HCT116 (cell line): ENCODE measurements around the gene ISX. TPM values are rescaled to one million over a fixed set of nuclear protein-coding genes. Genes with fewer than 3 reads are reported as not detected.
A peak's percentile ranks its signal among the peaks of the same experiment; 100 is the strongest.

Experiments
- ATAC-seq: fragments of 200-7000 bp; cut with Tn5 transposase; 2 replicates; pipeline ENCODE4 v1.9.1; 2020; ENCODE audit warnings: mild to moderate bottlenecking, moderate library complexity
- BruUV-seq: library from RNA; stranded (reverse); fragments of 400-500 nt; replicated peaks from 2 replicates; lab custom pipeline; 2021; lab: Mats Ljungman, UMichigan
- CTCF ChIA-PET: fragments of 300-600 bp; sonication (Branson Sonifier 250); formaldehyde crosslinking; loops from one replicate; lab custom pipeline; 2021; ENCODE audit warnings: antibody characterized with exemption; lab: Charles Lee
- POLR2A ChIA-PET: fragments of 300-600, 350-600 bp; sonication (Branson Sonifier 250); formaldehyde crosslinking; loops from one replicate; lab custom pipeline; 2021; ENCODE audit warnings: antibody characterized with exemption; lab: Charles Lee
- RAD21 ChIA-PET, 2 experiments: fragments of 300-600 bp; sonication (Branson Sonifier 250); formaldehyde crosslinking; loops; one replicate each; lab custom pipeline; 2023; ENCODE audit warnings: low total read pairs in 2 of 2; ENCODE audit not compliant: uncharacterized antibody in 2 of 2, unreplicated experiment in 2 of 2, low non-redundant PET in 1 of 2; lab: Charles Lee
- DNase-seq: peaks from one replicate; pipeline ENCODE4 v3.0.0-alpha.2; 2010; ENCODE audit warnings: low read depth, low spot score
- H2AFZ ChIP-seq: fragments of 200-600 bp; shearing (Covaris generic), sonication (generic); 2 replicates; pipeline ENCODE4 v1.6.1; 2017; ENCODE audit warnings: low read depth, mixed run types, mixed read lengths, antibody characterized with exemption, low read length; ENCODE audit not compliant: poor library complexity, severe bottlenecking
- H3K27ac ChIP-seq: 2 replicates; pipeline ENCODE4 v1.5.1; 2012; ENCODE audit warnings: low read depth, low read length
- H3K27me3 ChIP-seq: fragments of 200-600 bp; sonication (generic); 2 replicates; pipeline ENCODE4 v1.6.1; 2016; ENCODE audit warnings: mixed run types, low read length, mixed read lengths; ENCODE audit not compliant: insufficient read depth
- H3K36me3 ChIP-seq, 2 experiments: fragments of 200-500 bp in 1 of 2; fragments of 200-600 bp in 1 of 2; sonication (Bioruptor generic) in 1 of 2; sonication (generic) in 1 of 2; 2 replicates each; pipeline versions ENCODE4 v1.5.1 to v1.6.1; 2014 to 2016; ENCODE audit warnings: low read length in 2 of 2, inconsistent platforms in 1 of 2, mixed read lengths in 1 of 2, mixed run types in 1 of 2; ENCODE audit not compliant: insufficient read depth in 2 of 2, control insufficient read depth in 1 of 2
- H3K4me1 ChIP-seq, 2 experiments: fragments of 200-600 bp in 1 of 2; sonication (generic) in 1 of 2; 2 replicates each; pipeline versions ENCODE4 v1.5.1 to v1.6.1; 2012 to 2017; ENCODE audit warnings: low read length in 2 of 2, inconsistent platforms in 1 of 2, mild to moderate bottlenecking in 1 of 2, mixed read lengths in 1 of 2, mixed run types in 1 of 2, moderate library complexity in 1 of 2; ENCODE audit not compliant: insufficient read depth in 2 of 2, control insufficient read depth in 1 of 2
- H3K4me2 ChIP-seq: fragments of 200-600 bp; sonication (generic); 2 replicates; pipeline ENCODE4 v1.6.1; 2017; ENCODE audit warnings: mixed run types, low read length, mixed read lengths
- H3K4me3 ChIP-seq, 2 experiments: fragments of 200-600 bp in 1 of 2; sonication (generic) in 1 of 2; replicated peaks in 1 of 2; 2 replicates each; pipeline ENCODE4 v1.5.1; 2011 to 2016; ENCODE audit warnings: low read length in 2 of 2, control low read depth in 1 of 2, low read depth in 1 of 2, mild to moderate bottlenecking in 1 of 2, mixed read lengths in 1 of 2, mixed run types in 1 of 2
- H3K79me2 ChIP-seq: fragments of 200-600 bp; sonication (generic); 2 replicates; pipeline ENCODE4 v1.6.1; 2017; ENCODE audit warnings: mild to moderate bottlenecking, mixed run types, low read length, moderate library complexity, mixed read lengths; ENCODE audit not compliant: insufficient read depth
- H3K9ac ChIP-seq: fragments of 200-600 bp; sonication (generic); 2 replicates; pipeline ENCODE4 v1.6.1; 2016; ENCODE audit warnings: low read length, mixed read lengths
- H3K9me2 ChIP-seq: fragments of 200-600 bp; sonication (generic), shearing (Covaris generic); 2 replicates; pipeline ENCODE4 v1.6.1; 2017; ENCODE audit warnings: mixed run types, mild to moderate bottlenecking, moderate library complexity; ENCODE audit not compliant: insufficient read depth
- H3K9me3 ChIP-seq, 2 experiments: fragments of 200-500 bp in 1 of 2; fragments of 200-600 bp in 1 of 2; sonication (Bioruptor generic) in 1 of 2; sonication (generic) in 1 of 2; 2 replicates each; pipeline ENCODE4 v1.6.1; 2014 to 2017; ENCODE audit warnings: low read length in 2 of 2, mixed read lengths in 2 of 2, inconsistent platforms in 1 of 2, low read depth in 1 of 2, mild to moderate bottlenecking in 1 of 2, mixed run types in 1 of 2, moderate library complexity in 1 of 2; ENCODE audit not compliant: control insufficient read depth in 1 of 2, insufficient read depth in 1 of 2
- H4K20me1 ChIP-seq: fragments of 200-600 bp; sonication (generic), shearing (Covaris generic); 2 replicates; pipeline ENCODE4 v1.6.1; 2017; ENCODE audit warnings: mixed run types, mild to moderate bottlenecking, moderate library complexity; ENCODE audit not compliant: insufficient read depth
- EZH2phosphoT487 ChIP-seq: fragments of 200-600 bp; IDR thresholded peaks from 2 replicates; pipeline ENCODE4 v1.6.1; 2018; ENCODE audit warnings: antibody characterized with exemption, borderline replicate concordance
- FOSL1 ChIP-seq: IDR thresholded peaks from 2 replicates; pipeline ENCODE4 v1.6.1; 2012; ENCODE audit warnings: low read depth
- JUND ChIP-seq: IDR thresholded peaks from 2 replicates; pipeline ENCODE4 v1.6.1; 2012
- POLR2A ChIP-seq: IDR thresholded peaks from 2 replicates; pipeline ENCODE4 v1.7.0; 2011; ENCODE audit warnings: borderline replicate concordance; ENCODE audit not compliant: insufficient read depth, insufficient read length; ENCODE audit errors: extremely low read depth
- RAD21 ChIP-seq: IDR thresholded peaks from 2 replicates; pipeline ENCODE4 v1.6.1; 2012; ENCODE audit warnings: low read depth, mild to moderate bottlenecking
- REST ChIP-seq: IDR thresholded peaks from 2 replicates; pipeline ENCODE4 v1.6.1; 2012; ENCODE audit warnings: low read depth
- SIN3A ChIP-seq: IDR thresholded peaks from 2 replicates; pipeline ENCODE4 v1.6.1; 2012; ENCODE audit warnings: low read depth
- SRF ChIP-seq: IDR thresholded peaks from 2 replicates; pipeline ENCODE4 v1.6.1; 2012; ENCODE audit warnings: low read depth
- TCF7L2 ChIP-seq: IDR thresholded peaks from 2 replicates; pipeline ENCODE4 v1.7.0; 2011; ENCODE audit warnings: borderline replicate concordance, inconsistent platforms; ENCODE audit not compliant: insufficient read depth, insufficient read length; ENCODE audit errors: extremely low read depth
- YY1 ChIP-seq: IDR thresholded peaks from 2 replicates; pipeline ENCODE4 v1.6.1; 2011; ENCODE audit warnings: low read length, low read depth, moderate library complexity, mild to moderate bottlenecking; ENCODE audit not compliant: insufficient replicate concordance; ENCODE audit errors: extremely low read depth
- ZFX ChIP-seq: fragments of 450-650 bp; IDR thresholded peaks from 2 replicates; pipeline ENCODE4 v1.6.1; 2017
- intact Hi-C: fragments of 100-400 bp; cut with micrococcal nuclease; formaldehyde crosslinking; loops from 2 replicates; pipeline ENCODE4 v1.10.0; 2022
- total RNA-seq: library from RNA; stranded (reverse); gene quantifications from one replicate; pipeline ENCODE4 v1.2.1, GENCODE V29; 2021; ENCODE audit not compliant: unreplicated experiment
- TF ChIP-seq, protein P1 (sequence below), 3 experiments: fragments of 200-600 bp in 1 of 3; sonication (generic) in 1 of 3; IDR thresholded peaks in 2 of 3; conservative IDR thresholded peaks in 1 of 3; 2 replicates each; pipeline ENCODE4 v1.5.1; 2012 to 2017; ENCODE audit warnings: low read depth in 2 of 3, low read length in 2 of 3, antibody characterized with exemption in 1 of 3, borderline replicate concordance in 1 of 3, control low read depth in 1 of 3, mild to moderate bottlenecking in 1 of 3, mixed read lengths in 1 of 3, mixed run types in 1 of 3, moderate library complexity in 1 of 3; ENCODE audit not compliant: insufficient read depth in 1 of 3

The ISX gene
- total RNA-seq, 1 experiment from 2014 or later, result not detected

GRCh38 chr22:35076630-35077029 lies 10.7 kb downstream of the ISX start:
- Histone ChIP-seq H3K79me2 (no peaks in the 10 kb centered on the region), H3K27me3 (peaks cover 4% of the 10 kb centered on the region), H3K9me2 (no peaks in the 10 kb centered on the region), H3K27ac (no peak overlapping the region), H3K4me3 (no peak overlapping the region), H3K4me2 (peak overlapping the region; percentile 43), H3K4me1 (peaks cover 12 to 33% of the 10 kb centered on the region in 2 experiments), H3K9me3 (no peaks in the 10 kb centered on the region), H2AFZ (no peak overlapping the region), H4K20me1 (no peaks in the 10 kb centered on the region), H3K36me3 (no peaks in the 10 kb centered on the region), H3K9ac (no peak overlapping the region)
- no peak for TF ChIP-seq REST
- no peak for TF ChIP-seq SRF
- TF ChIP-seq JUND, result peak; percentile 53
- TF ChIP-seq, protein P1, sequence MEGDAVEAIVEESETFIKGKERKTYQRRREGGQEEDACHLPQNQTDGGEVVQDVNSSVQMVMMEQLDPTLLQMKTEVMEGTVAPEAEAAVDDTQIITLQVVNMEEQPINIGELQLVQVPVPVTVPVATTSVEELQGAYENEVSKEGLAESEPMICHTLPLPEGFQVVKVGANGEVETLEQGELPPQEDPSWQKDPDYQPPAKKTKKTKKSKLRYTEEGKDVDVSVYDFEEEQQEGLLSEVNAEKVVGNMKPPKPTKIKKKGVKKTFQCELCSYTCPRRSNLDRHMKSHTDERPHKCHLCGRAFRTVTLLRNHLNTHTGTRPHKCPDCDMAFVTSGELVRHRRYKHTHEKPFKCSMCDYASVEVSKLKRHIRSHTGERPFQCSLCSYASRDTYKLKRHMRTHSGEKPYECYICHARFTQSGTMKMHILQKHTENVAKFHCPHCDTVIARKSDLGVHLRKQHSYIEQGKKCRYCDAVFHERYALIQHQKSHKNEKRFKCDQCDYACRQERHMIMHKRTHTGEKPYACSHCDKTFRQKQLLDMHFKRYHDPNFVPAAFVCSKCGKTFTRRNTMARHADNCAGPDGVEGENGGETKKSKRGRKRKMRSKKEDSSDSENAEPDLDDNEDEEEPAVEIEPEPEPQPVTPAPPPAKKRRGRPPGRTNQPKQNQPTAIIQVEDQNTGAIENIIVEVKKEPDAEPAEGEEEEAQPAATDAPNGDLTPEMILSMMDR (IDR thresholded peaks at IDR 0.05 in 2 of 3, conservative IDR thresholded peaks at IDR 0.05 in 1 of 3; ENCODE audit: borderline replicate concordance in 1 of 3, insufficient read depth in 1 of 3, low read depth in 2 of 3, low read length in 2 of 3), result no peak
- no peak for TF ChIP-seq POLR2A
- TF ChIP-seq EZH2phosphoT487, result no peak
- no peak for TF ChIP-seq ZFX
- TF ChIP-seq YY1, result no peak
- TF ChIP-seq FOSL1, result peak; percentile 38; the same call in 1 of the 2 replicates
- no peak for TF ChIP-seq SIN3A
- TF ChIP-seq RAD21, result no peak
- TF ChIP-seq TCF7L2, result peak; percentile 78
- ChIA-PET POLR2A (interaction anchor here (0.9 kb wide), 1 partner anchor 11 kb away, joined by 3 read pairs; no protein-coding TSS in a partner anchor), RAD21 (no interaction called here), CTCF (no interaction called here)
- intact Hi-C loops, result no loop called here
- DNase-seq, result no peak
- ATAC-seq, result 0 out of 2 replicates have a peak, but pooled peaks have one; percentile 49
- no TSS peak for BruUV-seq
